ENCODE measurements around the gene VPREB3. TPM values are rescaled to one million over a fixed set of nuclear protein-coding genes. Genes with fewer than 3 reads are reported as not detected.

Gene VPREB3
- total and polyA plus RNA-seq, 8 donors = 0.34 to 1.4 (median 0.87) TPM; not detected in 3

DNA sequence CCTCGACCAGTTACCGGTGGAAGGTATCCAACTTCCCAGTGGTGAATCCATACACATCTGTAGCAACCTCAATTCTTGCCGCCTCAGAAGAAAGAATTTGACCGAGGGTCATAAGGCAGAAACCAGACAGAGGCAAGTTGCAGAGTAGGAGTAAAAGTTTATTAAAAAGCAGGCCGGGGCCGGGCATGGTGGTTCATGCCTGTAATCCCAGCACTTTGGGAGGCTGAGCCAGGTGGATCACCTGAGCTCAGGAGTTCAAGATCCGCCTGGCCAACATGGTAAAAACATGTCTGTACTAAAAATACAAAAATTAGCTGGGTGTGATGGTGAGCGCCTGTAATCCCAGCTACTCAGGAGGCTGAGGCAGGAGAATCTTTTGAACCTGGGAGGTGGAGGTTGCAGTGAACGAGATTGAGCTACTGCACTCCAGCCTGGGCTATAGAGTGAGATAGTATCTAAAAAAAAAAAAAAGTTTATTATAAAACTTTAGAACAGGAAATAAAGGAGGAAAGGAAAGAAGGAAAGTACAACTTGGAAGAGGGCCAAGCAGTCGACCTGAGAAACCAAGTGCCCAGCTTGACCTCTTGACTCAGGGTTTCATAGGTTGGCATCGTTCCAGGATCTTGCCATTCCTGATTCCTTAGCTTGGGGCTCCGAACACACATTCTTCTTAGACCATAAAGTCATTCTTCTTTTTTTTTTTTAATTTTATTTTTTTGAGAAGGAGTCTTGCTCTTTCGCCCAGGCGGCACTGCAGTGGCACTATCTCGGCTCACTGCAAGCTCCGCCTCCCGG is 35.7 kb downstream of the VPREB3 start:
- Histone ChIP-seq H3K27me3 (no peaks in the 10 kb centered on the region), H3K36me3 (peaks cover 0 to 17% of the 10 kb centered on the region in 2 donors), H3K4me3 (no peak overlapping the region), H3K9me3 (no peaks in the 10 kb centered on the region), H3K27ac (no peak overlapping the region), H3K4me1 (peaks cover 6 to 22% of the 10 kb centered on the region in 2 donors)
- intact Hi-C loops (cut with DNase I) = no loop called here
- DNase-seq (no peak), ATAC-seq (no peak)
- TF ChIP-seq CTCF (IDR thresholded peaks at IDR 0.05) = no peak

GRCh38 chr22:23716811-23717801 is 37.1 kb downstream of the VPREB3 start:
- intact Hi-C loops (cut with DNase I) = no loop called here
- ATAC-seq = peak; percentile 97
- Histone ChIP-seq H3K4me1 (peaks cover 6 to 22% of the 10 kb centered on the region in 2 donors), H3K4me3 (peak overlapping the region; percentile 89 to 98), H3K9me3 (no peaks in the 10 kb centered on the region), H3K36me3 (peaks cover 0 to 32% of the 10 kb centered on the region in 2 donors), H3K27ac (peak overlapping the region; percentile 59 to 80), H3K27me3 (no peaks in the 10 kb centered on the region)
- DNase-seq = peak; percentile 80 to 96 (median 90)
- no peak for TF ChIP-seq CTCF (IDR thresholded peaks at IDR 0.05)

- H3K4me1 ChIP-seq = peaks cover 6 to 22% of the 10 kb centered on the region in 2 donors
- intact Hi-C loops (cut with DNase I) = no loop called here
- no peaks in the 10 kb centered on the region for H3K9me3 ChIP-seq
- TF ChIP-seq CTCF (IDR thresholded peaks at IDR 0.05) = no peak
- H3K36me3 ChIP-seq = peaks cover 0 to 44% of the 10 kb centered on the region in 2 donors
- peak overlapping the region; percentile 89 to 98 for H3K4me3 ChIP-seq
- H3K27me3 ChIP-seq = no peaks in the 10 kb centered on the region
- no peak overlapping the region for H3K27ac ChIP-seq
- ATAC-seq (no peak), DNase-seq (no peak)
Measured at GRCh38 chr22:23715806-23716375, 38.3 kb downstream of the VPREB3 start.

DNA sequence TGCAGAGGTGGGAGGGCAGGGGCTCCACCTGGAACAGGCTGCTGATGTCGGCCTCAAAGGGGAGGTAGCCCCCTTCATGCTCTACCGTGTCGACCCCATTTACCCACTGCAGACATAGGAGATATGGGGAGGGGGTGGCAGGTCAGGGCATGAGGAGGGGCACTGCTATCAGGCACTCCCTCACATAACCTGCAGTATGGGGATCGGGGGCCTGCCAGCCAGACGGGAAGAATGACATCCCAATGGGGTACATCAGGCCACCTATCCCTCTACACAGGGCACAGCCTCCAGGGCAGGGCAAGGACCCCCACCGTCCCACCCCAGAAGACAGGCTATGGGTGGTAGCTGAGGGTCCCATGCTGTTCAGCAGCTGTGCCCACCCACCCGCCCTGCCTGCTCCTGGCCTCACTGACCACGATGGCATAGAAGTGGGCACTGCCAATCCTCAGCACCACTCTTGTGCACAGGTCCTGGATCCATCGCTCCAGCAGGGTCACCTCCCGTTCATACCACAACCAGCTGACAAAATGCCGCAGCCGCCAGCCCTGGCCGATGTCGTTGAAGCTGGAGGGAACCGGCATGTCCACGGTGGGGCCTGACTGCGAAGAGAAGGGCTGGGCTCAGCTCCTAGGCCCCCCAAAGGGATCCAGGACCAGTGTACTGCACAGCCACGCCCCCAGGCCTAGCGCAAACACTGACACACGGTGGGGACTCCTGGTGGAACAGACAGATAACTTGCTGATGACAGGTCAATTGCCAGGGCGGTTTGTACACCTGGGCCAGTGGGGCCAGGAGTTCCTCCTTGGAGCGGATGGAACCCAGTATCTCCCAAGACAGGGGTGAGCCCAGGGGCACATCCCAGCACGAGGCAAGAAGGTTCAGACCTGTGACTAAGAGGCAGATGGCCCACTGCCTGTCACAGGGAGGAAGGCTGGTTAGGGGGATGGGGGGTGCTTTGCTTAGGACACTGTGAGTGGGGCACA is 39.3 kb downstream of the VPREB3 start:
- Histone ChIP-seq H3K27me3 (no peaks in the 10 kb centered on the region), H3K36me3 (peaks cover 0 to 54% of the 10 kb centered on the region in 2 donors), H3K9me3 (no peaks in the 10 kb centered on the region), H3K27ac (no peak overlapping the region), H3K4me1 (peaks cover 6 to 22% of the 10 kb centered on the region in 2 donors), H3K4me3 (no peak overlapping the region)
- intact Hi-C loops (cut with DNase I) = no loop called here
- no peak for ATAC-seq
- peak in 1 of 4 donors; percentile 52 for DNase-seq
- no peak for TF ChIP-seq CTCF (IDR thresholded peaks at IDR 0.05)
